HG02970 (cell line): ENCODE measurements around the gene CGN.
"Not testable (repeated sequence)": the region's sequence is repeated elsewhere in the genome, so short reads cannot be mapped to it uniquely, and the experiment has no call there.

Source experiments
- ATAC-seq: cut with Tn5 transposase; IDR thresholded peaks from one replicate; pipeline ENCODE4 v1.9.1; 2021; ENCODE audit warnings: mild to moderate bottlenecking, moderate library complexity, moderate number of reproducible peaks; ENCODE audit not compliant: unreplicated experiment, low FRiP score

Gene CGN

GRCh38 chr1:151518936-151519335 lies 7.7 kb downstream of the CGN start:
- no peak for ATAC-seq

GRCh38 chr1:151519667-151520066 lies 8.5 kb downstream of the CGN start:
- no peak for ATAC-seq

- no peak for ATAC-seq
These were observed 9.2 kb downstream of the CGN start for GRCh38 chr1:151520359-151520758.

- ATAC-seq, result not testable (repeated sequence)
These were observed 11.2 kb downstream of the CGN start for GRCh38 chr1:151522427-151522826.

GRCh38 chr1:151523326-151523725 lies 12.1 kb downstream of the CGN start:
- no peak for ATAC-seq

GRCh38 chr1:151524736-151525135 lies 13.5 kb downstream of the CGN start:
- no peak for ATAC-seq

GRCh38 chr1:151526735-151527525 lies 15.7 kb downstream of the CGN start:
- ATAC-seq, result no peak

- ATAC-seq, result no peak
These were observed 18.1 kb downstream of the CGN start for GRCh38 chr1:151529211-151529702.

GRCh38 chr1:151529781-151530180 lies 18.6 kb downstream of the CGN start:
- no peak for ATAC-seq

- no peak for ATAC-seq
These were observed 19.3 kb downstream of the CGN start for GRCh38 chr1:151530461-151530860.

GRCh38 chr1:151533870-151534269 lies 22.7 kb downstream of the CGN start:
- no peak for ATAC-seq

GRCh38 chr1:151534662-151535278 lies 23.6 kb downstream of the CGN start:
- ATAC-seq, result no peak

- ATAC-seq, result no peak
These were observed 24.4 kb downstream of the CGN start for GRCh38 chr1:151535326-151536271.

- no peak for ATAC-seq
These were observed 25.3 kb downstream of the CGN start for GRCh38 chr1:151536499-151536898.

GRCh38 chr1:151537112-151537511 lies 25.9 kb downstream of the CGN start:
- ATAC-seq, result no peak

GRCh38 chr1:151539321-151540020 lies 28.3 kb downstream of the CGN start:
- peak; percentile 9 for ATAC-seq

GRCh38 chr1:151540021-151540981 lies 29.1 kb downstream of the CGN start, which contains the start of gene TUFT1:
TUFT1 (plus strand) TSS chr1:151540309; CDS start chr1:151540367, 58 bp downstream.
- peak; percentile 91 for ATAC-seq

GRCh38 chr1:151540982-151541377 lies 29.8 kb downstream of the CGN start:
- ATAC-seq, result no peak

- ATAC-seq, result no peak
These were observed 30.6 kb downstream of the CGN start for GRCh38 chr1:151541752-151542151.
